H9 (cell line): ENCODE data around the gene SNRNP35. TPM values are rescaled to one million over a fixed set of nuclear protein-coding genes. Genes with fewer than 3 reads are reported as not detected.

Experiments used
- DNase-seq: peaks from one replicate; pipeline ENCODE4 v3.0.0-alpha.2; 2017
- H2AFZ ChIP-seq: one replicate; pipeline ENCODE4 v1.6.1; 2013; ENCODE audit warnings: mild to moderate bottlenecking, low read length, control low read depth, moderate library complexity
- H2AK5ac ChIP-seq: 2 replicates; pipeline ENCODE4 v1.6.1; 2013; ENCODE audit warnings: low read length, control low read depth, mixed read lengths; ENCODE audit not compliant: insufficient read length
- H2BK120ac ChIP-seq: one replicate; pipeline ENCODE4 v1.6.1; 2013; ENCODE audit warnings: low read depth, mild to moderate bottlenecking, low read length, control low read depth, inconsistent platforms; ENCODE audit not compliant: poor library complexity, severe bottlenecking
- H2BK12ac ChIP-seq: 2 replicates; pipeline ENCODE4 v1.6.1; 2013; ENCODE audit warnings: low read length, control low read depth, mixed read lengths, low read depth; ENCODE audit not compliant: insufficient read length
- H2BK15ac ChIP-seq: 2 replicates; pipeline ENCODE4 v1.6.1; 2013; ENCODE audit warnings: low read depth, low read length, control low read depth
- H2BK20ac ChIP-seq: one replicate; pipeline ENCODE4 v1.6.1; 2013; ENCODE audit warnings: low read depth, mild to moderate bottlenecking, low read length, control low read depth, inconsistent platforms; ENCODE audit not compliant: poor library complexity, severe bottlenecking
- H2BK5ac ChIP-seq: 2 replicates; pipeline ENCODE4 v1.6.1; 2013; ENCODE audit warnings: low read length, control low read depth, mixed read lengths; ENCODE audit not compliant: insufficient read length
- H3K14ac ChIP-seq: 2 replicates; pipeline ENCODE4 v1.6.1; 2013; ENCODE audit warnings: low read length, control low read depth; ENCODE audit not compliant: insufficient read depth
- H3K18ac ChIP-seq: 2 replicates; pipeline ENCODE4 v1.6.1; 2013; ENCODE audit warnings: low read depth, mild to moderate bottlenecking, mixed read lengths, low read length, control low read depth; ENCODE audit not compliant: insufficient read length
- H3K23ac ChIP-seq: 2 replicates; pipeline ENCODE4 v1.6.1; 2013; ENCODE audit warnings: low read length, control low read depth, mixed read lengths, low read depth; ENCODE audit not compliant: insufficient read length
- H3K23me2 ChIP-seq: 2 replicates; pipeline ENCODE4 v1.6.1; 2013; ENCODE audit warnings: low read depth, mild to moderate bottlenecking, mixed read lengths, low read length, control low read depth; ENCODE audit not compliant: insufficient read length, poor library complexity, severe bottlenecking
- H3K27ac ChIP-seq: 2 replicates; pipeline ENCODE4 v1.5.1; 2013; ENCODE audit warnings: low read length, control low read depth, mixed read lengths, low read depth; ENCODE audit not compliant: insufficient read length
- H3K27me3 ChIP-seq: 2 replicates; pipeline ENCODE4 v1.6.1; 2013; ENCODE audit warnings: low read length, control low read depth, inconsistent platforms; ENCODE audit not compliant: insufficient read depth
- H3K4ac ChIP-seq: 2 replicates; pipeline ENCODE4 v1.6.1; 2013; ENCODE audit warnings: low read depth, mild to moderate bottlenecking, control low read depth, inconsistent platforms, low read length, moderate library complexity
- H3K4me1 ChIP-seq: 2 replicates; pipeline ENCODE4 v1.6.1; 2013; ENCODE audit warnings: low read length, control low read depth, inconsistent platforms; ENCODE audit not compliant: insufficient read depth
- H3K4me2 ChIP-seq: 2 replicates; pipeline ENCODE4 v1.6.1; 2013; ENCODE audit warnings: low read length, control low read depth, mixed read lengths; ENCODE audit not compliant: insufficient read length, insufficient read depth
- H3K56ac ChIP-seq: 2 replicates; pipeline ENCODE4 v1.6.1; 2013; ENCODE audit warnings: low read depth, mild to moderate bottlenecking, mixed read lengths, low read length, control low read depth; ENCODE audit not compliant: insufficient read length
- H3K79me1 ChIP-seq: 2 replicates; pipeline ENCODE4 v1.6.1; 2013; ENCODE audit warnings: low read depth, mild to moderate bottlenecking, moderate library complexity, low read length, control low read depth, inconsistent platforms; ENCODE audit not compliant: insufficient read depth, poor library complexity, severe bottlenecking
- H3K79me2 ChIP-seq: 2 replicates; pipeline ENCODE4 v1.6.1; 2013; ENCODE audit warnings: low read length, control low read depth, inconsistent platforms; ENCODE audit not compliant: insufficient read depth
- H3K9ac ChIP-seq: 2 replicates; pipeline ENCODE4 v1.6.1; 2013; ENCODE audit warnings: low read length, control low read depth, mixed read lengths; ENCODE audit not compliant: insufficient read length; ENCODE audit errors: extremely low read depth
- H3K9me3 ChIP-seq: one replicate; pipeline ENCODE4 v1.6.1; 2013; ENCODE audit warnings: low read depth, low read length, inconsistent platforms; ENCODE audit not compliant: control insufficient read depth
- H3T11ph ChIP-seq: one replicate; pipeline ENCODE4 v1.6.1; 2013; ENCODE audit warnings: mild to moderate bottlenecking, low read length, control low read depth, inconsistent platforms
- H4K20me1 ChIP-seq: one replicate; pipeline ENCODE4 v1.6.1; 2013; ENCODE audit not compliant: control insufficient read depth, insufficient read length, insufficient read depth
- H4K5ac ChIP-seq: 2 replicates; pipeline ENCODE4 v1.6.1; 2013; ENCODE audit warnings: low read depth, mild to moderate bottlenecking, mixed read lengths, low read length, control low read depth; ENCODE audit not compliant: insufficient read length
- H4K8ac ChIP-seq: replicated peaks from 2 replicates; pipeline ENCODE4 v1.6.1; 2013; ENCODE audit warnings: low read length, control low read depth, mixed read lengths, low read depth; ENCODE audit not compliant: insufficient read length
- H4K91ac ChIP-seq: 2 replicates; pipeline ENCODE4 v1.6.1; 2013; ENCODE audit warnings: low read depth, mild to moderate bottlenecking, moderate library complexity, mixed read lengths, low read length, control low read depth; ENCODE audit not compliant: insufficient read length
- H3K27ac Mint-ChIP-seq, 3 experiments: 2 replicates in 2 of 3; 3 replicates in 1 of 3; pipeline ENCODE4 v1.8.0; 2020 to 2021; ENCODE audit warnings: mixed read lengths in 3 of 3, mild to moderate bottlenecking in 1 of 3, moderate library complexity in 1 of 3
- H3K27me3 Mint-ChIP-seq: 2 replicates; pipeline ENCODE4 v1.8.0; 2021; ENCODE audit warnings: low read depth, mild to moderate bottlenecking, moderate library complexity, mixed read lengths
- H3K36me3 Mint-ChIP-seq, 3 experiments: 2 replicates in 2 of 3; 3 replicates in 1 of 3; pipeline ENCODE4 v1.8.0; 2020 to 2021; ENCODE audit warnings: low read depth in 3 of 3, mixed read lengths in 3 of 3; ENCODE audit not compliant: insufficient read depth in 1 of 3
- H3K4me1 Mint-ChIP-seq, 2 experiments: 2 replicates each; pipeline ENCODE4 v1.8.0; 2020; ENCODE audit warnings: mixed read lengths in 2 of 2
- H3K4me3 Mint-ChIP-seq, 2 experiments: 2 replicates in 1 of 2; 3 replicates in 1 of 2; pipeline ENCODE4 v1.8.0; 2020 to 2021; ENCODE audit warnings: mild to moderate bottlenecking in 2 of 2, mixed read lengths in 2 of 2, moderate library complexity in 1 of 2
- H3K9me3 Mint-ChIP-seq, 2 experiments: 2 replicates in 1 of 2; 3 replicates in 1 of 2; pipeline ENCODE4 v1.8.0; 2020; ENCODE audit warnings: mild to moderate bottlenecking in 2 of 2, mixed read lengths in 2 of 2, moderate library complexity in 1 of 2
- WGBS: extraction: QIAGEN DNeasy Blood & Tissue Kit; methylation state at CpG from one replicate; pipeline ENCODE4 v1.1.7; 2013; ENCODE audit warnings: missing lambda C conversion rate, low lambda C conversion rate, mixed read lengths; ENCODE audit not compliant: insufficient read length; ENCODE audit errors: extremely low coverage; 5-methylcytosine and 5-hydroxymethylcytosine counted together
- total RNA-seq: library from RNA; stranded (reverse); gene quantifications from 2 replicates; pipeline ENCODE4 v1.2.1, GENCODE V29; 2021
- TF ChIP-seq, protein P1 (sequence below): fragments of 200-600 bp; sonication (generic); conservative IDR thresholded peaks from 3 replicates; pipeline ENCODE4 v1.8.0; 2021; ENCODE audit warnings: antibody characterized with exemption, mild to moderate bottlenecking

Gene SNRNP35
- total RNA-seq, 1 experiment from 2014 or later = 16.3 TPM

DNA sequence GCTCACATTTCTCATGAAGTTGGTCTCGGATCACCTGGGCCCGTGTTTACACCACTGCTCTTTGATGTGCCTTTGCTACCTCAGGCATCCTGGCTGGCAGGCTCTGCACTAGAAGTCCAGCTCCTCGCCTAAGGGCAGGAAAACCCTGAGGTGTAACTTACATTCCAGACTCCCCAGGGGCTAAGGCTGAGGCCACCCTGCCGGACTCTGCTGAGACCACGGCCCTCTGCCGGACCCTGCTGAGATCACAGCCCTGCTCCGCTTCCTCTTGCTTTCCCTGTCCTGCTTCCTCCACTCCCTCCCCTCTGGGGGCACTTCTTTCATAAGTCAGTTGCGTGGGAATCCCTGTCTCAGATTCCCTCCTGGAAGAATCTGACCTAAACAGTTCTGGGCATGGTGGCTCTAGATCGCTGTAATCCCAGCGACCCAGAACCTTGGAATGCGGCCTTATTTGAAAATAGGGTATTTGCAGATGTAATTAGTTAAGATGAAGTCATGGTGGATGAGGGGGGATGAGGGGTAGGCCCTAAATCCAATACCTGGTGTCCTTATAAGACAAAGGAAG, 58.4 kb downstream of the SNRNP35 start:
- H2BK15ac ChIP-seq = no peak overlapping the region
- H3K9ac ChIP-seq = no peak overlapping the region
- H2AFZ ChIP-seq = no peak overlapping the region
- no peaks in the 10 kb centered on the region for H3K23me2 ChIP-seq
- peaks cover 2% of the 10 kb centered on the region for H4K20me1 ChIP-seq
- no peak overlapping the region for H3K4me2 ChIP-seq
- no peak overlapping the region; a peak in 1 of 7 replicates for H3K27ac Mint-ChIP-seq
- H3K9me3 Mint-ChIP-seq = no peaks in the 10 kb centered on the region
- no peaks in the 10 kb centered on the region for H3K79me2 ChIP-seq
- no peak overlapping the region for H3K4ac ChIP-seq
- H2BK5ac ChIP-seq = no peak overlapping the region
- no peak overlapping the region for H3T11ph ChIP-seq
- H3K4me1 ChIP-seq = no peaks in the 10 kb centered on the region
- no peak overlapping the region for H3K14ac ChIP-seq
- H3K23ac ChIP-seq = no peak overlapping the region
- no peaks in the 10 kb centered on the region for H3K9me3 ChIP-seq
- H3K79me1 ChIP-seq = no peaks in the 10 kb centered on the region
- peak; percentile 69 for DNase-seq
- no peaks in the 10 kb centered on the region for H3K27me3 Mint-ChIP-seq
- no peak overlapping the region for H4K5ac ChIP-seq
- H2BK120ac ChIP-seq = no peak overlapping the region
- no peaks in the 10 kb centered on the region for H3K27me3 ChIP-seq
- H3K18ac ChIP-seq = no peak overlapping the region
- H2BK20ac ChIP-seq = no peak overlapping the region
- no peak overlapping the region for H3K4me3 Mint-ChIP-seq
- peaks cover 0 to 6% of the 10 kb centered on the region in 2 experiments; a peak in 2 of 4 replicates for H3K4me1 Mint-ChIP-seq
- H4K91ac ChIP-seq = no peak overlapping the region
- TF ChIP-seq, protein P1, sequence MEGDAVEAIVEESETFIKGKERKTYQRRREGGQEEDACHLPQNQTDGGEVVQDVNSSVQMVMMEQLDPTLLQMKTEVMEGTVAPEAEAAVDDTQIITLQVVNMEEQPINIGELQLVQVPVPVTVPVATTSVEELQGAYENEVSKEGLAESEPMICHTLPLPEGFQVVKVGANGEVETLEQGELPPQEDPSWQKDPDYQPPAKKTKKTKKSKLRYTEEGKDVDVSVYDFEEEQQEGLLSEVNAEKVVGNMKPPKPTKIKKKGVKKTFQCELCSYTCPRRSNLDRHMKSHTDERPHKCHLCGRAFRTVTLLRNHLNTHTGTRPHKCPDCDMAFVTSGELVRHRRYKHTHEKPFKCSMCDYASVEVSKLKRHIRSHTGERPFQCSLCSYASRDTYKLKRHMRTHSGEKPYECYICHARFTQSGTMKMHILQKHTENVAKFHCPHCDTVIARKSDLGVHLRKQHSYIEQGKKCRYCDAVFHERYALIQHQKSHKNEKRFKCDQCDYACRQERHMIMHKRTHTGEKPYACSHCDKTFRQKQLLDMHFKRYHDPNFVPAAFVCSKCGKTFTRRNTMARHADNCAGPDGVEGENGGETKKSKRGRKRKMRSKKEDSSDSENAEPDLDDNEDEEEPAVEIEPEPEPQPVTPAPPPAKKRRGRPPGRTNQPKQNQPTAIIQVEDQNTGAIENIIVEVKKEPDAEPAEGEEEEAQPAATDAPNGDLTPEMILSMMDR = no peak
- no CpG with 5 or more reads among the region's 11 CpGs for WGBS
- no peak overlapping the region for H4K8ac ChIP-seq
- H2BK12ac ChIP-seq = no peak overlapping the region
- H3K36me3 Mint-ChIP-seq = peaks cover 14 to 50% (median 34%) of the 10 kb centered on the region in 3 experiments; a peak in 6 of 7 replicates
- no peak overlapping the region for H2AK5ac ChIP-seq
- no peak overlapping the region for H3K27ac ChIP-seq
- H3K56ac ChIP-seq = no peak overlapping the region

Other genes starting within 250 kb of the SNRNP35 start
- 58.3 and 60.5 TPM in 2 replicates for gene MPHOSPH9, start 225.0 kb upstream of the SNRNP35 start, total RNA-seq
- 13.0 and 14.8 TPM in 2 replicates for gene MTRFR, start 224.7 kb upstream of the SNRNP35 start, total RNA-seq
- 209 TPM in 2 replicates for gene CDK2AP1, start 186.3 kb upstream of the SNRNP35 start, total RNA-seq
- 46.0 and 47.5 TPM in 2 replicates for gene SBNO1, start 93.3 kb upstream of the SNRNP35 start, total RNA-seq
- 21.7 and 23.8 TPM in 2 replicates for gene KMT5A, start 74.0 kb upstream of the SNRNP35 start, total RNA-seq
- 1.3 and 1.4 TPM in 2 replicates for gene RILPL2, start 21.5 kb upstream of the SNRNP35 start, total RNA-seq
- 7.9 and 8.1 TPM in 2 replicates for gene RILPL1, start 75.6 kb downstream of the SNRNP35 start, total RNA-seq
- 204 and 205 TPM in 2 replicates for gene TMED2, start 126.4 kb downstream of the SNRNP35 start, total RNA-seq
- 47.1 and 51.7 TPM in 2 replicates for gene DDX55, start 144.0 kb downstream of the SNRNP35 start, total RNA-seq
- 55.7 and 59.8 TPM in 2 replicates for gene EIF2B1, start 175.5 kb downstream of the SNRNP35 start, total RNA-seq
- 39.2 and 41.0 TPM in 2 replicates for gene GTF2H3, start 175.7 kb downstream of the SNRNP35 start, total RNA-seq
- 7.4 and 7.7 TPM in 2 replicates for gene TCTN2, start 213.0 kb downstream of the SNRNP35 start, total RNA-seq